GM12892 (cell line): ENCODE measurements around the gene SEPTIN1.
A peak's percentile ranks its signal among the peaks of the same experiment; 100 is the strongest.

Experiments
- DNase-seq: peaks from one replicate; pipeline ENCODE4 v3.0.0; 2011; ENCODE audit not compliant: insufficient read length
- FAIRE-seq: peaks from 2 replicates; lab custom pipeline; 2011; peaks lifted over from hg19 to GRCh38; lab: Jason Lieb, UNC
- POLR2A ChIP-seq: IDR thresholded peaks from 2 replicates; pipeline ENCODE4 v1.6.1; 2011; ENCODE audit warnings: low read depth, low read length, control low read depth
- POLR2AphosphoS5 ChIP-seq: IDR thresholded peaks from 2 replicates; pipeline ENCODE4 v1.6.1; 2011; ENCODE audit warnings: low read depth, low read length, control low read depth
- TAF1 ChIP-seq: IDR thresholded peaks from 2 replicates; pipeline ENCODE4 v1.6.1; 2011; ENCODE audit warnings: low read depth, mild to moderate bottlenecking, control low read depth, low read length, borderline replicate concordance

SEPTIN1 gene

GRCh38 chr16:30358990-30359870 lies 23.1 kb downstream of the SEPTIN1 start:
- DNase-seq (no peak), FAIRE-seq (no peak)
- TF ChIP-seq TAF1 (no peak), POLR2AphosphoS5 (no peak), POLR2A (no peak)

- DNase-seq = no peak
Measured at GRCh38 chr16:30358577-30358936, 23.8 kb downstream of the SEPTIN1 start.

GRCh38 chr16:30357715-30358576 lies 24.4 kb downstream of the SEPTIN1 start:
- DNase-seq (no peak), FAIRE-seq (no peak)
- TF ChIP-seq POLR2A (no peak), POLR2AphosphoS5 (no peak), TAF1 (no peak)

More at GRCh38 chr16:30358577-30358936, 23.8 kb downstream of the SEPTIN1 start:
- no peak for FAIRE-seq
- TF ChIP-seq POLR2A (no peak), TAF1 (no peak), POLR2AphosphoS5 (no peak)

DNA sequence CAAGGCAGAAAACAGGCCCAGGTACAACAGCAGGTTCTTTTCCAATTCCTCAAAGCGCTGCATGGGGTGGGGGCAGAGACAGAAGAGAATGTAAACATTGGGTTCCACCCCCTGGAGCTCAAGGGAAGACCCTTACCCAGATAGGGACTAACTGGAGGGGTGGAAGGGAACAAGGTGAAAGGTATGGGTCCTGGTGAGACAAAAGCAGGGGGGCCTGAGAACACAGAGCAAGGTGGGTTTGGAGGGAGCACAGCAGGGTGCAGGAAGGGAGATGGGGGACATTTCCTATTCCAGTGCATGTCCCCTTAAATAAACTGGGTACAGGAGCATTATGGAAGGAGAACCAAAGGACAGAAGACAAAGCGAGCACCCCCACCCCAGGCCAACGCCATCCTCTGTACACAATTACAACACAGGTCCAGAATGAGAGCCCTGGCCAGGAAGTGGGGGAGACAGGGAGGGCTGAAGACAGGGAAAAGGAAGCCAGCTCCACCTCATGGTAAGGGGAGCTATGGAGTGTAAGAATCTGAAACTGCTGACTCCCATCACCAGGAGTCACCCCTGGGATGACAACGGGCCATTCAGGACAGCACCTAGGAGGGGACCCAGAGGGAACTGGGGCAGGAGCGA lies 25.2 kb downstream of the SEPTIN1 start:
- DNase-seq (no peak), FAIRE-seq (no peak)
- TF ChIP-seq POLR2AphosphoS5 = no peak
- no peak for TF ChIP-seq TAF1
- no peak for TF ChIP-seq POLR2A

- no peak for FAIRE-seq
- TF ChIP-seq TAF1 (no peak), POLR2AphosphoS5 (no peak)
- DNase-seq = no peak
Measured at GRCh38 chr16:30356401-30357084, 25.8 kb downstream of the SEPTIN1 start.

DNA sequence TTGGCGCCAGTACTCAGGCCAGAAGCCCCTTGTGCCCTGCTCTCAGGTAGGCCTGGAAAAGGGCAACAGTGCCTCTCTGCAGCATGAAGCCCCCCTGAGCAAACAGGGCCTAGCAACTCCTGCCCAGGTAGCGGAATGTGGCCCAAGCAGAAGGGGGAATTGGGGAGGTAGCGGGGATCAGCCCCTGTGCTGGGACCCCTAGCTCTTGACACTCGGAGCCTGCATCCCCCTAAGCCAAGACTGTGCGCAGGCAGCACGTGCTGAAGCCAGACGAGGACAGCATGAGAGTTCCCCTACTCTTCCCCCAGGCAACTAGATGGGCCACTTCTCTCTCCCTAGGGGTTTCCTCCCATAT lies 26.4 kb downstream of the SEPTIN1 start:
- peak; percentile 66 for FAIRE-seq
- TF ChIP-seq POLR2A = no peak; the same call in 1 of the 2 replicates
- TF ChIP-seq POLR2AphosphoS5 = no peak
- no peak for TF ChIP-seq TAF1

DNA sequence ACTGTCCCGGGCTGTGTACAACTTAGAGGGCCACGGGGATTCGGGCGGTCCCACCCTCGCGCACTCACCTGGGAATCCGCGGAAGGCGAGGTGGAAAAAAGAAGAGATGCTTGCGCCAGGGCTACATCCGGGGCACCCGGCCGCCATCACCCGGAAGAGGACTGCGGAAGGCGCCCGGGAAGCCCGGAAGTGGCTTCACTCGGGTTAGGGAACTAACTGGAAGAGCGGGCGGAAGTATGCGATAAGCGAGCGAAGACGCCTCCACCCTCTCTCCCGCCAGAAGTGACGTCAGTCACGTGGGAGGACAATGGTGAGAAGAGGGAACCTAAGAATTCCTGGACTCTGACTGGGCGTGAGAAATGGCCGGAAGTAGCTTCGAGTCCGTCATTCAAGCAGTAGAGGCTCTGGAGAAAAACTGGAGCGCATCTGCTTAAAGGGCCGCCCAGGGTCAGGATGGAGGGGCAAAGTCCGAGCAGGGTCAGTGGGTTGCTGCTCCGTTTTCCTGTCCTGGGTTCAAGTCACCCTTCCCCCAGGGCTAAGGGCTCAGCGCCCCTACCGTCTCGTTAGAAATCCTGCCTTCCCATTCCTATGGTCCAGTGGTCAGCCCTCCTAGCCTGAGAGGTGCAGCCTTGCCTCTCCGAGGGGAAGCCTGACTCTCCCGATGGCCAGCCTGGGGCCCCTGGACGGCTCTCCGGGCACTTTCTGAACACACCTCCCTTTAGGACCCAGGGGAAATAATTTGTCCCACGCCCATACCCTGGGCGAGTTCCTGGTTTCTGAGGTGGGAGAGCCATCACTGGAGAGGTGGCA lies 27.0 kb downstream of the SEPTIN1 start, which contains the start of gene CD2BP2:
Gene CD2BP2 (minus strand): TSS at position 165 of the 810 bp plus-strand sequence. CDS start 627 bp downstream, outside the sequence.
- DNase-seq (peak; percentile 91), FAIRE-seq (peak; percentile 98)
- TF ChIP-seq POLR2A = peak; percentile 23
- peak; percentile 51; the same call in 1 of the 2 replicates for TF ChIP-seq POLR2AphosphoS5
- TF ChIP-seq TAF1 = peak; percentile 96

More for the DNA sequence above, 26.4 kb downstream of the SEPTIN1 start:
- no peak for DNase-seq

GRCh38 chr16:30354423-30355143 lies 27.8 kb downstream of the SEPTIN1 start:
- FAIRE-seq = peak; percentile 17
- no peak for TF ChIP-seq POLR2AphosphoS5
- no peak for TF ChIP-seq TAF1
- TF ChIP-seq POLR2A = no peak
- no peak for DNase-seq

GRCh38 chr16:30353438-30354129 lies 28.8 kb downstream of the SEPTIN1 start:
- DNase-seq = no peak
- TF ChIP-seq POLR2A (no peak), POLR2AphosphoS5 (no peak), TAF1 (no peak)
- no peak for FAIRE-seq
